ENCODE results near the gene ADGRB3. TPM values are rescaled to one million over a fixed set of nuclear protein-coding genes. Genes with fewer than 3 reads are reported as not detected.

Gene ADGRB3
- total and polyA plus RNA-seq, 2 donors (not counting 3 experiments of a cell fraction or from before 2014, with no cell fraction given) = not detected

- Histone ChIP-seq H3K9ac (replicated peaks; ENCODE audit: extremely low read depth, insufficient read depth, low read length) (no peak overlapping the region), H3K36me3 (ENCODE audit: control insufficient read depth in 2 of 2, extremely low read depth in 1 of 2, insufficient read depth in 2 of 2, low read length in 2 of 2) (no peaks in the 10 kb centered on the region), H3K4me1 (ENCODE audit: control insufficient read depth, extremely low read depth, insufficient read depth, low read length) (no peaks in the 10 kb centered on the region), H3K9me3 (replicated peaks; ENCODE audit: control insufficient read depth, insufficient read depth, low read length) (no peaks in the 10 kb centered on the region), H3K9me1 (replicated peaks; ENCODE audit: control insufficient read depth, extremely low read depth, insufficient read depth, low read length) (no peaks in the 10 kb centered on the region), H3K4me3 (replicated peaks in 1 of 3; ENCODE audit: insufficient read depth in 1 of 3, low read depth in 1 of 3, low read length in 3 of 3) (no peak overlapping the region), H3K79me2 (ENCODE audit: control insufficient read depth, insufficient read depth, low read length) (no peaks in the 10 kb centered on the region), H3K27me3 (ENCODE audit: control insufficient read depth in 2 of 2, insufficient read depth in 2 of 2, low read length in 2 of 2) (no peaks in the 10 kb centered on the region), H3K27ac (ENCODE audit: insufficient read depth, low read depth, low read length) (no peak overlapping the region), H3K4me2 (ENCODE audit: insufficient read depth, low read length) (no peak overlapping the region), H4K20me1 (replicated peaks; ENCODE audit: control insufficient read depth, extremely low read depth, insufficient read depth, low read length) (no peaks in the 10 kb centered on the region), H2AFZ (ENCODE audit: low read depth, low read length) (no peak overlapping the region)
- dilution Hi-C loops (cut with MboI; ENCODE audit: extremely low pct_ligation_motif_present, low sequenced_read_pairs) (no loop called here), intact Hi-C loops (cut with micrococcal nuclease) (loop anchor here (5.0 kb wide), 1 partner anchor 138 kb away; the partner anchor contains the start of gene ADGRB3)
- no peak for DNase-seq (ENCODE audit: low read depth, low spot score)
- CTCF ChIA-PET = no interaction called here
- FAIRE-seq = no peak
- BruUV-seq (replicated peaks) = no TSS peak
- POLR2A ChIA-PET = no interaction called here
- TF ChIP-seq FOS (IDR thresholded peaks at IDR 0.05; ENCODE audit: borderline replicate concordance, insufficient read depth, low read length) (no peak), MYC (IDR thresholded peaks at IDR 0.05; ENCODE audit: low read depth, low read length) (no peak), CTCF (IDR thresholded peaks at IDR 0.05; ENCODE audit: extremely low read depth in 1 of 2, insufficient read depth in 1 of 2, low read depth in 1 of 2, low read length in 2 of 2) (no peak), EZH2 (IDR thresholded peaks at IDR 0.05; ENCODE audit: borderline replicate concordance, low read depth, low read length, severe bottlenecking) (no peak), JUN (IDR thresholded peaks at IDR 0.05; ENCODE audit: borderline replicate concordance, insufficient read depth, insufficient read length, low read depth) (no peak), POLR2A (IDR thresholded peaks at IDR 0.05; ENCODE audit: low read depth, low read length) (no peak), POLR2AphosphoS5 (IDR thresholded peaks at IDR 0.05; ENCODE audit: insufficient read depth, low read depth, low read length) (no peak), MAX (IDR thresholded peaks at IDR 0.05; ENCODE audit: insufficient read depth, insufficient read length) (no peak), GATA2 (IDR thresholded peaks at IDR 0.05; ENCODE audit: insufficient read depth, insufficient read length, low read depth, low read length) (no peak)
Measured at GRCh38 chr6:68774843-68775242, 139.8 kb downstream of the ADGRB3 start.
